Endothelial cell of umbilical vein (primary cell): ENCODE measurements around the gene RTN4R. TPM values are rescaled to one million over a fixed set of nuclear protein-coding genes. Genes with fewer than 3 reads are reported as not detected.

Source experiments
- BruUV-seq: library from RNA; stranded (reverse); fragments of 400-500 nt; replicated peaks from 2 replicates; lab custom pipeline; 2021; lab: Mats Ljungman, UMichigan
- CTCF ChIA-PET: fragments of 300-600, 350-600 bp; sonication (Branson Sonifier 250); formaldehyde crosslinking; loops from one replicate; lab custom pipeline; 2021; ENCODE audit warnings: antibody characterized with exemption, inconsistent platforms; lab: Charles Lee
- POLR2A ChIA-PET: fragments of 300-600, 350-600 bp; sonication (Branson Sonifier 250); formaldehyde crosslinking; loops from one replicate; lab custom pipeline; 2021; ENCODE audit warnings: antibody characterized with exemption, inconsistent platforms; lab: Charles Lee
- DNase-seq: peaks from one replicate; pipeline ENCODE4 v3.0.0-alpha.2; 2011; ENCODE audit warnings: low read depth, low spot score
- FAIRE-seq: peaks from 2 replicates; lab custom pipeline; 2011; peaks lifted over from hg19 to GRCh38; lab: Jason Lieb, UNC
- H2AFZ ChIP-seq: 2 replicates; pipeline ENCODE4 v1.6.0; 2012; ENCODE audit warnings: low read depth, low read length, control low read depth, inconsistent platforms
- H3K27ac ChIP-seq: 2 replicates; pipeline ENCODE4 v1.5.1; 2011; ENCODE audit warnings: low read depth, mild to moderate bottlenecking, control low read depth, low read length, moderate library complexity; ENCODE audit not compliant: insufficient read depth
- H3K27me3 ChIP-seq, 2 experiments: 2 replicates each; pipeline versions ENCODE4 v1.6.0 to v1.6.1; 2011; ENCODE audit warnings: low read length in 2 of 2, mixed read lengths in 1 of 2; ENCODE audit not compliant: control insufficient read depth in 2 of 2, insufficient read depth in 2 of 2
- H3K36me3 ChIP-seq, 2 experiments: 2 replicates in 1 of 2; 3 replicates in 1 of 2; pipeline ENCODE4 v1.5.1; 2011; ENCODE audit warnings: low read length in 2 of 2, mild to moderate bottlenecking in 1 of 2, moderate library complexity in 1 of 2; ENCODE audit not compliant: control insufficient read depth in 2 of 2, insufficient read depth in 2 of 2; ENCODE audit errors: extremely low read depth in 1 of 2
- H3K4me1 ChIP-seq: 3 replicates; pipeline ENCODE4 v1.5.1; 2011; ENCODE audit warnings: mild to moderate bottlenecking, low read length; ENCODE audit not compliant: control insufficient read depth, insufficient read depth; ENCODE audit errors: extremely low read depth
- H3K4me2 ChIP-seq: 2 replicates; pipeline ENCODE4 v1.6.1; 2011; ENCODE audit warnings: low read length, control low read depth, mixed read lengths; ENCODE audit not compliant: insufficient read depth
- H3K4me3 ChIP-seq, 3 experiments: fragments of 200-600 bp in 1 of 3; sonication (generic), shearing (Covaris generic) in 1 of 3; replicated peaks in 1 of 3; 2 replicates each; pipeline ENCODE4 v1.5.1; 2011 to 2016; ENCODE audit warnings: control low read depth in 3 of 3, low read length in 3 of 3, mild to moderate bottlenecking in 2 of 3, inconsistent platforms in 1 of 3, low read depth in 1 of 3, moderate library complexity in 1 of 3; ENCODE audit not compliant: insufficient read depth in 1 of 3
- H3K79me2 ChIP-seq: 2 replicates; pipeline ENCODE4 v1.6.0; 2012; ENCODE audit warnings: low read length, inconsistent platforms; ENCODE audit not compliant: control insufficient read depth, insufficient read depth
- H3K9ac ChIP-seq: replicated peaks from 2 replicates; pipeline ENCODE3; 2011; ENCODE audit warnings: low read length, control low read depth; ENCODE audit not compliant: insufficient read depth; ENCODE audit errors: extremely low read depth
- H3K9me1 ChIP-seq: replicated peaks from 3 replicates; pipeline ENCODE4 v1.6.0; 2011; ENCODE audit warnings: mild to moderate bottlenecking, low read length; ENCODE audit not compliant: control insufficient read depth, insufficient read depth; ENCODE audit errors: extremely low read depth
- H3K9me3 ChIP-seq: replicated peaks from 2 replicates; pipeline ENCODE4 v1.5.1; 2012; ENCODE audit warnings: low read length, inconsistent platforms; ENCODE audit not compliant: control insufficient read depth, insufficient read depth
- H4K20me1 ChIP-seq: replicated peaks from 2 replicates; pipeline ENCODE3; 2011; ENCODE audit warnings: mild to moderate bottlenecking, low read length; ENCODE audit not compliant: control insufficient read depth, insufficient read depth; ENCODE audit errors: extremely low read depth
- EZH2 ChIP-seq: IDR thresholded peaks from 2 replicates; pipeline ENCODE4 v1.6.1; 2012; ENCODE audit warnings: borderline replicate concordance, low read depth, mild to moderate bottlenecking, moderate library complexity, low read length, inconsistent platforms; ENCODE audit not compliant: severe bottlenecking
- FOS ChIP-seq: IDR thresholded peaks from 2 replicates; pipeline ENCODE4 v1.6.1; 2011; ENCODE audit warnings: mild to moderate bottlenecking, low read length, moderate library complexity, borderline replicate concordance; ENCODE audit not compliant: insufficient read depth
- GATA2 ChIP-seq: IDR thresholded peaks from 2 replicates; pipeline ENCODE4 v1.7.0; 2011; ENCODE audit warnings: low read depth, mild to moderate bottlenecking, moderate library complexity, mixed read lengths, low read length; ENCODE audit not compliant: insufficient read length, insufficient read depth
- JUN ChIP-seq: IDR thresholded peaks from 2 replicates; pipeline ENCODE4 v1.6.1; 2011; ENCODE audit warnings: borderline replicate concordance, low read depth; ENCODE audit not compliant: insufficient read length, insufficient read depth
- MYC ChIP-seq: IDR thresholded peaks from one replicate; pipeline ENCODE4 v1.6.1; 2011; ENCODE audit warnings: mild to moderate bottlenecking, low read depth, low read length
- POLR2A ChIP-seq: IDR thresholded peaks from 2 replicates; pipeline ENCODE4 v1.6.1; 2012; ENCODE audit warnings: low read depth, mild to moderate bottlenecking, control low read depth, low read length
- POLR2AphosphoS5 ChIP-seq: IDR thresholded peaks from 2 replicates; pipeline ENCODE4 v1.6.1; 2012; ENCODE audit warnings: low read depth, mild to moderate bottlenecking, control low read depth, low read length, moderate library complexity; ENCODE audit not compliant: insufficient read depth
- dilution Hi-C: fragments of 300-500 bp; cut with MboI; formaldehyde crosslinking; loops from one replicate; pipeline ENCODE4 v1.15.0; 2019; ENCODE audit warnings: low sequenced_read_pairs; ENCODE audit not compliant: extremely low pct_ligation_motif_present
- intact Hi-C: fragments of 100-400 bp; cut with micrococcal nuclease; formaldehyde crosslinking; loops from one replicate; pipeline ENCODE4 v1.10.0; 2022
- polyA plus RNA-seq, 4 experiments: library from polyadenylated mRNA; depleted of rRNA in 3 of 4; stranded (reverse) in 3 of 4; unstranded in 1 of 4; fragments of >200 nt; gene quantifications; 2 replicates each; pipeline versions ENCODE4 v1.2.1 to v1.2.3, GENCODE V29; 2011 to 2012; ENCODE audit warnings: missing spikeins in 1 of 4
- total RNA-seq: library from RNA; stranded (reverse); gene quantifications from 2 replicates; pipeline ENCODE4 v1.2.3, GENCODE V29; 2021
- TF ChIP-seq, protein P1 (sequence below): IDR thresholded peaks from 2 replicates; pipeline ENCODE4 v1.6.1; 2011; ENCODE audit not compliant: insufficient read depth, insufficient read length
- TF ChIP-seq, protein P2 (sequence below), 2 donors: IDR thresholded peaks; 1 replicate in 1 of 2; 2 replicates in 1 of 2; pipeline ENCODE4 v1.5.1; 2011; ENCODE audit warnings: low read length in 2 of 2, mild to moderate bottlenecking in 2 of 2, moderate library complexity in 2 of 2, control low read depth in 1 of 2, inconsistent platforms in 1 of 2, low read depth in 1 of 2; ENCODE audit not compliant: insufficient read depth in 1 of 2; ENCODE audit errors: extremely low read depth in 1 of 2

Gene RTN4R
- total and polyA plus RNA-seq, 2 donors (not counting 3 experiments of a cell fraction or from before 2014, with no cell fraction given), result 1.2 to 2.2 TPM

GRCh38 chr22:20234314-20234682 lies 33.8 kb downstream of the RTN4R start:
- intact Hi-C loops (no loop called here), dilution Hi-C loops (no loop called here)
- DNase-seq, result no peak
- no peaks in the 10 kb centered on the region for H3K9me1 ChIP-seq
- no peaks in the 10 kb centered on the region for H3K9me3 ChIP-seq
- peaks cover 3% of the 10 kb centered on the region for H3K4me1 ChIP-seq
- no peak for FAIRE-seq
- ChIA-PET POLR2A (no interaction called here), CTCF (no interaction called here)
- no peak overlapping the region for H3K4me3 ChIP-seq
- no peaks in the 10 kb centered on the region for H4K20me1 ChIP-seq
- H3K79me2 ChIP-seq, result no peaks in the 10 kb centered on the region
- no peak overlapping the region for H3K9ac ChIP-seq
- H3K4me2 ChIP-seq, result no peak overlapping the region
- no TSS peak for BruUV-seq
- H3K27me3 ChIP-seq, result no peaks in the 10 kb centered on the region
- no peak overlapping the region for H3K27ac ChIP-seq
- H2AFZ ChIP-seq, result no peak overlapping the region
- TF ChIP-seq, protein P1, sequence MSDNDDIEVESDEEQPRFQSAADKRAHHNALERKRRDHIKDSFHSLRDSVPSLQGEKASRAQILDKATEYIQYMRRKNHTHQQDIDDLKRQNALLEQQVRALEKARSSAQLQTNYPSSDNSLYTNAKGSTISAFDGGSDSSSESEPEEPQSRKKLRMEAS, result no peak
- TF ChIP-seq POLR2AphosphoS5, result no peak
- TF ChIP-seq FOS, result no peak
- no peak for TF ChIP-seq POLR2A
- TF ChIP-seq JUN, result no peak
- TF ChIP-seq GATA2, result no peak
- TF ChIP-seq, protein P2, sequence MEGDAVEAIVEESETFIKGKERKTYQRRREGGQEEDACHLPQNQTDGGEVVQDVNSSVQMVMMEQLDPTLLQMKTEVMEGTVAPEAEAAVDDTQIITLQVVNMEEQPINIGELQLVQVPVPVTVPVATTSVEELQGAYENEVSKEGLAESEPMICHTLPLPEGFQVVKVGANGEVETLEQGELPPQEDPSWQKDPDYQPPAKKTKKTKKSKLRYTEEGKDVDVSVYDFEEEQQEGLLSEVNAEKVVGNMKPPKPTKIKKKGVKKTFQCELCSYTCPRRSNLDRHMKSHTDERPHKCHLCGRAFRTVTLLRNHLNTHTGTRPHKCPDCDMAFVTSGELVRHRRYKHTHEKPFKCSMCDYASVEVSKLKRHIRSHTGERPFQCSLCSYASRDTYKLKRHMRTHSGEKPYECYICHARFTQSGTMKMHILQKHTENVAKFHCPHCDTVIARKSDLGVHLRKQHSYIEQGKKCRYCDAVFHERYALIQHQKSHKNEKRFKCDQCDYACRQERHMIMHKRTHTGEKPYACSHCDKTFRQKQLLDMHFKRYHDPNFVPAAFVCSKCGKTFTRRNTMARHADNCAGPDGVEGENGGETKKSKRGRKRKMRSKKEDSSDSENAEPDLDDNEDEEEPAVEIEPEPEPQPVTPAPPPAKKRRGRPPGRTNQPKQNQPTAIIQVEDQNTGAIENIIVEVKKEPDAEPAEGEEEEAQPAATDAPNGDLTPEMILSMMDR (IDR thresholded peaks at IDR 0.05; ENCODE audit: extremely low read depth in 1 of 2, insufficient read depth in 1 of 2, low read depth in 1 of 2, low read length in 2 of 2), result no peak
- no peak for TF ChIP-seq MYC
- TF ChIP-seq EZH2, result no peak
- no peaks in the 10 kb centered on the region for H3K36me3 ChIP-seq
